ENCODE measurements around the gene DNM2.

DNA sequence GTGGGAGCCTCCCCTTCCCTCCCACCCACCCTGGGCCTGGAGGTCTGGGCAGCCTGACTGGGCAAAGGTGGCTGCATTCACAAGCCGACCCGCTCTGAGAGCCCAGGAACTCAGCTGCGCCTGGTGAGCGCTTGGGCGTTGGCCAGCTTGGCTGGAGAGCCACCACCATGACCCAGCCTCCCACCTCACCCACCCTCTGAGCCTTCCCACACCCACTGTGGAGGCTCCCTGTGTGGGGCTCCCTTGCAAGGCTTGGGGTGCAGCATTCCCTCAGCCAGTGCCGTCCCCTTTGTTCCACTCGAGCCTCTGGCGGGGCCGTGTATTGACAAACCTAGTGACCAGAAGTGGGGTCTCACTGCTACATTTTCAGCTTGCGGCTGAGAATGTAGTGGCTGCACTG lies 31.7 kb upstream of the DNM2 start:
- no peak for TF ChIP-seq POLR2A (IDR thresholded peaks at IDR 0.05; ENCODE audit: low read depth)
- TF ChIP-seq CTCF (IDR thresholded peaks at IDR 0.05) = no peak
- no peak for TF ChIP-seq POLR2AphosphoS5 (IDR thresholded peaks at IDR 0.05)
- no peak for TF ChIP-seq EP300 (IDR thresholded peaks at IDR 0.05)
